PC-3 (cell line): Measurements from ENCODE around the gene STK39.

ENCODE experiments used
- CTCF ChIP-seq: fragments of 300-600 bp; sonication (generic); conservative IDR thresholded peaks from 2 replicates; pipeline ENCODE4 v1.5.1; 2017; ENCODE audit warnings: antibody characterized with exemption, low read depth, mild to moderate bottlenecking, low read length
- EZH2 ChIP-seq: fragments of 300-600 bp; sonication (generic); IDR thresholded peaks from one replicate; pipeline ENCODE4 v1.6.1; 2017; ENCODE audit warnings: antibody characterized with exemption, mild to moderate bottlenecking, low read length; ENCODE audit not compliant: unreplicated experiment
- EZH2phosphoT487 ChIP-seq: fragments of 300-600 bp; sonication (generic); IDR thresholded peaks from 2 replicates; pipeline ENCODE4 v1.6.1; 2018; ENCODE audit warnings: mild to moderate bottlenecking, antibody characterized with exemption, low read length, borderline replicate concordance

GRCh38 chr2:167937403-167937802 is 310.0 kb downstream of the STK39 start:
- TF ChIP-seq CTCF, result no peak
- TF ChIP-seq EZH2, result no peak
- TF ChIP-seq EZH2phosphoT487, result no peak
